Glomerular visceral epithelial cell (primary cell): ENCODE results near the gene DNAJC18.

Experiments used
- DNase-seq: peaks from one replicate; pipeline ENCODE4 v3.0.0-alpha.2; 2016; ENCODE audit errors: extremely low spot score

Gene DNAJC18

DNA sequence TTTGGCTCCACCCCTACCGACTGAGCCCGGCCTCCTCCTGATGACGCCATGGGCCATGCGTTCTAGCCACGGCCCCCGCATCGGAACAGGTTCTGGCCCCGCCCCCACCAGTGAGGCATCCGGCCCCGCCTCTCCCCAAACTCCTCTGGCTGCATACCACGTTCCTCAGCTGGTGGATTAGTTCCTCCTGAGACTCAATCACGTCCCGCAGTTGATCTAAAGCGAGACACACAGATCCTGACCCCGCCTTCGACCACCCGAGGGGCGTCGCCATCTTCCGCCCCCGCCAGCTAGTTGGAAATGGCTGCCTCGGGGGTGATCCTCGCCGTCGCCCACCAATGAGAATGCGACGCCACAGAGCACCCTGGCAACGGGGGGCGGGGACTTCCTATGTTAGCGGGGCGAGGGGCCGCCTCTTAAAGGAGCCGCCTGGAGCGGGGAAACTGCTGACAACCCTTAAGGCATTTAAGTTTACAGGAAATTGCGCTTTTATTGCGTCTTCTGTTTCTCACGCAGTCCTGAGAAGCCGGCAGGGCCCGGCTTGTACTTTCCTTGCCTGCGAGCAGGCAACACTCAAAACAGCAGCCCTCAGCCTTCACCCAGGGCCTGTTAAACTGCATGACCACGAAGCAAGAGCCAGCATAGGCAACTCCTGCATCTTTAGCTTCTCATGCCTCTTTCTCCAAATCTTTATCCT, 35.4 kb downstream of the DNAJC18 start, which contains the start of gene SPATA24:
Gene SPATA24, minus strand, starts transcription at position 303 of the 697 bp plus-strand sequence. Its CDS starts 29 bp downstream, at position 274.
- peak; percentile 97 for DNase-seq

DNA sequence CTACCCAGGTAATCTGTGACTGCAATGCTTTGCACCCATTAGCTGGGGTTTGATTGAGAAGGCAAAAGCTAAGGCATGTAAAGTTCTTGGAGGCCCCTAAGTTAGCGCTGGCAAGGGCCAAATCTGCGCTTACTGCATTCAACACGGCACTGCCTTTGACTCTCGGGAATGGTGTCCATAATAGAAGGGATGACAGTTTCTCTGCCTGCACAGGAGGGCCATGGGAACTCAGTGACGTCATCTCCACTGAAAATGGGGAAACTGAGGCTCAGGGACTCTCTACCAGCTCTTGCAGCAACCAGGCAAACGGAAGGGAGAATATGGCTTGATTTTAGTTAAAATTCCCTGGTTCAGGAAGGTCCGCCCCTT, 35.9 kb downstream of the DNAJC18 start:
- DNase-seq = no peak

DNA sequence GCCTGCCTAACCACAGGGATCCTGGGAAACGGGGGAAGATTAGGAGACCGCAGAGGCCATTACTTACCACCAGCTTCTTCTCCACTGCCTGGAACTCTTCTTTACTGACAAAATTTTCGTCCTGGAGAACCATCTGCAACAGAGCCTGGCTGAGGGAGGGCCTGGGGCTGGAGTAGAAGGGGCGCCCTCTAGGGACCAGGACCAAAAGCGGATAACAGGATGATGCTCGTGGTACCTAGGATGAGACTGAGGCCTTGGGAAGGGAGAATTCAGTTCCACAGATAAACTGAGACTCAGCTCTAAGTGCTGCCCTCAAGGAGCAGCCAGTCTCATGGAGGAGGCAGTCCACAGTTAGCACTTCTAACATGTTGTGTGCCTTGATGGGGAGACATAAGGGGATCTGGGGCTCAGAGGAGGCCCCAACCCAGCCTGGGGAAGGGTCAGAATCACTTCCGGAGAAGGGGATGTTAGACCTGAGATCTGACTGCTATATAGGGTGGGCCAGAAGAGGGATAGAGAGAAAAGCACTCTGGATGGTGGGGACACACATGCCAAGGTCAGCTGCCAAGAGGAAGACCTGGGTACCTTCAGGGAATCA, 36.7 kb downstream of the DNAJC18 start:
- DNase-seq = peak; percentile 31

DNA sequence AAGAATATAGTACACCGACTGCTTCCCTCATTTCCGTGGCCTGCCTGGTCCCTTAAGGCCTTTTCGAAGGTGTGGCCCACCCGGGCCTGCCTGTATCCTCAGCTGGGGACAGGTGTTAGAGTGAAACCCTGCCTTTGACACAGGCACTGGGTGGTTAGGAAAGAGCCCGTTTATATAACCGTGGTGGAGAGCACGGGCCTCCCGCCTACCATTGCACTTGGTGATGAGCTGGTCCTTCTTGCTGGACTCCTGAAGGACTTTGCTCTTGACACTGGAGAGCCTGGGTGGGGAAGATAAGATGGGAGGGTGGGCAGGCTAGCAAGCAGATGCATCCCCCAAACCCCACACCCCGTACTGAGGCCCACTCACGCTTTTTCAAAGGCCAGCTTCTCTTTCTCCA, 37.8 kb downstream of the DNAJC18 start:
- DNase-seq = no peak

DNA sequence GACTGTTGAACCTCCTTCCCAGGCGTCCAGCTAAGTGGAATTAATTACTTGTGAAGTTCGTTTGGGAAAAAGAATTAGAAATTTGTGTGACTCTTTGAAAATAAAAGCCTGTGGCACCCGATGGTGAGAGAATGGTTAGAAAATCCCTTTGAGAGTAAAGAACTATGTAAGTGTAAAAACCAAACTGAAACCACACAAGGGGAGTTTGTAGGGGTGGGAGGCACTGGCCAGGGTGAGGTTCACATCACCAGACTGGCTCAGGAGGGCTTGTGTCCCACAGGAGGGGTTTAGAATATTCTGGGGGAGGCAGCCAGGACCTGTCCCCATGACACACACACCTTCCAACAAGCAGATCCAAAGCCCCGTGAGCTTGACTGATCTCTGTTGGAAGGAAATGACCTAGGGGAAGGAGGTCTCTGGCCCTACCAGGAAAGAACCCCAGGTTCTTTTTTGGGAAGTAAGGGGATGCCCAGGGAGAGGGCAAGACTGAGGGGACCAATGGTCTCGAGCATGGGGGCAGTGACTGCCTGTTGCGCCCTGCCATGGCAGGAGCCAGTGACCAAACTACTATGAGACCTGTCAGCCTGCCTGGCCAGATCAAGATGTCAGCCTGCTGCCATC, 39.7 kb downstream of the DNAJC18 start:
- no peak for DNase-seq

DNA sequence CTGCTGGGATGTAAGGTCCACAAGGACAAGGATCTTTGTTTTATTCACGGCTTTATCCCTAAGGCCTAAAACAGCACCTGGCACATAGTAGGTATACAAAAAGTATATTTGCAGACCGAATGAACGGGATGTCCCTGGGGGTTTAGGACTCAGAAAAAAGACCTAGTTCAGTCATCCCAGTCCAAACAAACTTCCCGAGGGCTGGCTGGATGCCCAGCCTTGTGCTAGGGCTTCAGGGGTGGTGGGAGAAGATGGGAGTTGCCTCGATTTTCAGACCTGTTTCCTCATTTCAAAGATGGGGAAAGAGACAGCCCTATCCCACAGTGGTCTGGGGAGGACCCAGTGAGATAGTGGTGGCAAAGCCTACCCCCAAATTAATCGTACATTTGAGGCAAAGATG, 41.4 kb downstream of the DNAJC18 start:
- no peak for DNase-seq

- DNase-seq = no peak
These were observed 42.6 kb downstream of the DNAJC18 start for GRCh38 chr5:139396691-139397090.

DNA sequence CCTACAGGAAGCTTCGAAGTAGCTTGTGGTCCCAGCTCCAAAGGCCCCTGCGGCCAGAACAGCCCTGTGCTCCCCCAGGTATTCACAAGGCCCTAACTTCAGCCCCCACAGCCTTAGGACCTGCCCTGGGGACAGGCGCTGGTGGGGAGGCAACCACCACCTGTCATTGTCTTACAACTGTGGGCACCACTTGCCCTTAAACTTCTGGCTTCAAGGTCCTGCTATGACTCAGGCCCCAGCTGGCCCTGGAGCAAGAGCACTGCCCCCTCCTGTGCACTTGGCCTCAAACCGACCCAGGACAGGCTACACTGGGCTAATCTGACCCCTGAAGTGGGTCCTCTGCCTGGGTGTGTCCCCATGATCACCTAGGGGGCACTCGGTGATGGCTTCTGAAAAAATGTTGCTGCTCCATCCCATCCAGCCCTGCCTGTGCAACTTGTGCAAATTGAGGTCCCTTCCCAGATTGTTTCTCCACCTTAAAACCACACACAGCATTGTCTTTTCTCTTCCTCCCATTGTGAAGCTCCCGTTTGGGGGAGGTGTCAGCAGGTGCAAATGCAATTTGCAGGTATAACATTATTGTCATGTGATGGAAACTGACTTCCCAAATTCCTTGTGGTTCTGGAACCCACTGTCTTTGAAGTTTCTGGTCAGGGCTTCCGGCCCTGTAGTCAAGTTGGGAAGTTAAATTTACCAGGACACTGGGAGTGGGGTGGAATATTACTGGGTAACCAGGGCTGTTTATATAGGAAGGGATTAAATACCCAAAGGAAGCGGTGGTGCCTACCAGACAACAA, 43.3 kb downstream of the DNAJC18 start:
- peak; percentile 32 for DNase-seq

DNA sequence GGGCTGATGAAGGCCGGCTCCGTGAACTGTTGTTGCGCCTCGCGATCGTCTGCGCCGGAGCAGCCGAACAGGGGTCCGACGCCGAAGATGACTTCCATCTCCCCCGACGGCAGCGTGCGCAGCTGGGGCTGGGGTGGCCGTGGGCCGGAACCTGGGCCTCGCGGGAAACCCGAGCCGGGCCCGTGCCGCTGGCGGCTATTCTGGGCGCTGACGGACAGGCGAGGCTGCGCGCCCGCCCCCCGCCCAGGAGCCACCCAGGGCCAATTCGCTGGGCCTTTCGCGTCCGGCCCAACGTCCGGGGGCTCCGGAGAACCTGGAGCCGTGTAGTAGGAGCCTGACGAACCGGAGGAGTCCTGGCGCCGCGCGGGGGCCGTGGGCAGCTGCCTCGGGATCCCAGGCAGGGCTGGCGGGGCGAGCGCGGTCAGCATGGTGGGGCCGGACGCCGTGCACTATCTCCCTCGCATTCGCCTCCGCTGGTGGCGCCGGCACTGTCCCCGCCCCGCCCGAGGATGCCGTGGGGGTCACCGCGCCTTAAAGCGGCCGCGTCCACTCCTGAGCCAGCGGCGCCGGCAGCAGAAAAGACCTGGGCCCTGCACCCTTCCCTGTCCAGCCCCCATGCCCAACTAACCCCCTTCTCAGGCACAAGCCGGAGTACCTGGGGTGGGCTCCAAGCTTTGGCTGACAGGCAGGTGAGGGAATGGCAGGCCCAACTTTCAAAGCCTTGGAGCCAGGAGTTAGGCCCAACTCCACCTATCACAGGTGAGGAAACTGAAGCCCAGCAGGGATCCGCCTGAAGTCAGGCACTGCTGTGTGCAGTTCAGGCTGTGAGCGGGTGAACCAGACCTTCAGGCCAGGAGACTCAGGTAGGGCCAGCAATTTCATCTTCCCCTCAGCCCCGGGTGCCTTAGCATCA, 44.4 kb downstream of the DNAJC18 start, which contains the start of gene PROB1:
Gene PROB1, minus strand, starts transcription at position 451 of the 913 bp plus-strand sequence. Its CDS starts 23 bp downstream, at position 428.
- no peak for DNase-seq

GRCh38 chr5:139394123-139394653, 45.1 kb downstream of the DNAJC18 start:
- no peak for DNase-seq

DNA sequence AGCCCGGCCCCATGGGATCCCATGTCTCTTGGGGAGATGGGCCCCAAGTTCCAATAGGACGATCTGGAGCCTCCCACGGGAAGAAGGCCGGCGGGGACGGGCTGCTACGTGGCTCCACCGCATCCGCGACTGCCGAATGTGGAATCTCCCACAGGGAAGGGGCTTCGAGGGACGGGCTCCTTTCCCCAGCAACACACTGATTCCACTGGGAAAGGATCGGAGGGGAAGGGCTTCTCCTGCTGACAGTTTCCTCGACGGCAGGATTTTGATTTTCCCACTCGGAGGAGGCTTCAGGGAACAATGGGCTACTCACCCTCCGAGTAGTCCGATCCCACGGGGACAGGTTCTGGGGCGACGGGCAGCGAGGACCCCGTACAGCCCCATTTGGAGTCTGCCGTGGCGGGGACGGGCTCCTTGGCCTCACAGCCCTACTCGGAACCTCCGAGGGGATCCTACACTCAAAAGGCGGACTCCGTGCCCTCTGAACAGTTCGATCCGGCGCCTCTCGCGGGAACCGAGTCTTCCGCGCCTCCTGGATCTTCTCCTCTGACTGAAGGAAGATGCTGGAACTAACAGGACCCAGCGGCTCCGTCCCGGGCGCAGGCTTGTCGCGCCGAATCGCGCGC, 45.7 kb downstream of the DNAJC18 start:
- no peak for DNase-seq

DNA sequence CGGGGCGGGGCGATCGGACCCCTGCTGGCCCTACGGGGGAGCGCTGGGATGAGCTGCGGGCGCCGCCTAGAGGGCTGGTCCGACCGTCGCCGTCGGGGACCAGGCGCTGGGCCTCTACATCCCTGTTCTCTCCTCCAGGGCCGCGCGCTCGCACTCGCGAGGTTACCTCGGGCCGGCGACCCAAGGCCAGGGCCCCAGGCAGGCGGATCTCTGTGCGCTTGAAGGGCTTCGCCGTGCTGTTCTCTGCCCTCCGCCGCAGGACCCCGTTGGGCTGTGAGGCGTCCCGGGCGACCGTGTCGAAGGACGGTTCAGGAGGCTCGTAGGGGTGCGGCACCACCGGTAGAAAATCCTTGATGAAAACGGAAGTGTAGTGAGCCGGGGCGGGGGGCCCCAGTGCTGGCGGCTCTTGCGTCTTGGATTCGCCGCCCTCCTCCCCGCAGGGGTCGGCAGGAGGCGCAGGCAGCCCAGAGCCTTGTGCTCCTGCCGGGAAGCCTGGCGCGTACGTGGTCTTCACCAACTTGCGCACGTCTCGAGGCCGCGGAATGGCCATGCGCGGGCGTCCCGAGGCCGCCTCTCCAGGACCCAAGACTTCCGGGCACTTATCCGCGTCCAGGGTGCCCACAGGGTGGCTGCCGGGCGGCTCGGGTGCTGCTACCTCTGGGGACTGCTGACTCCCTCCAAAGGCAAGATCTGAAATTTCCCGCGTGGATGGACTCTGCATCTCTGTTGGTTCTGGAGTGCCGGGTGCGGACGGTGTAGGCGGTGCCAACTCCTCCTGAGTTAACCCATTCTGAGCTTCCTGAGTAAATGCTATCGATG, 46.4 kb downstream of the DNAJC18 start:
- DNase-seq = no peak

DNA sequence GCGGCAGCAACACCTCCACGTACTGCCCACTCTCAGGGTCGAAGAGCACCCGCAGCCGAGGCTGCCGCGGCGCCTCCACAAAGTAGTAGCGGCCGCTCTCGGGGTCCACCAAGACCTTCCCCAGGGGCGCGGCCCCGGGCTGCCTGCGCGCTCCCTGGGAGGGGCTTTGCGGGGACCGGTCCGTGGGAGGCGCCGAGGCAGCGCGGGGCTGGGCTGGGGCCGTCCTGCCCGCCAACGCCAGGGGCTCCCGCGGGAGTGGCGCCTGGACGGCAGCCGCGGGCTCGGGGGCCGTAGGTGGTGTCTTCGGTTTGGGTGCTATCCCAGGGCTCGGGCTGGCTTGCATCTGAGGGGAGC, 47.0 kb downstream of the DNAJC18 start:
- no peak for DNase-seq

GRCh38 chr5:139391570-139392323, 47.6 kb downstream of the DNAJC18 start:
- no peak for DNase-seq

DNA sequence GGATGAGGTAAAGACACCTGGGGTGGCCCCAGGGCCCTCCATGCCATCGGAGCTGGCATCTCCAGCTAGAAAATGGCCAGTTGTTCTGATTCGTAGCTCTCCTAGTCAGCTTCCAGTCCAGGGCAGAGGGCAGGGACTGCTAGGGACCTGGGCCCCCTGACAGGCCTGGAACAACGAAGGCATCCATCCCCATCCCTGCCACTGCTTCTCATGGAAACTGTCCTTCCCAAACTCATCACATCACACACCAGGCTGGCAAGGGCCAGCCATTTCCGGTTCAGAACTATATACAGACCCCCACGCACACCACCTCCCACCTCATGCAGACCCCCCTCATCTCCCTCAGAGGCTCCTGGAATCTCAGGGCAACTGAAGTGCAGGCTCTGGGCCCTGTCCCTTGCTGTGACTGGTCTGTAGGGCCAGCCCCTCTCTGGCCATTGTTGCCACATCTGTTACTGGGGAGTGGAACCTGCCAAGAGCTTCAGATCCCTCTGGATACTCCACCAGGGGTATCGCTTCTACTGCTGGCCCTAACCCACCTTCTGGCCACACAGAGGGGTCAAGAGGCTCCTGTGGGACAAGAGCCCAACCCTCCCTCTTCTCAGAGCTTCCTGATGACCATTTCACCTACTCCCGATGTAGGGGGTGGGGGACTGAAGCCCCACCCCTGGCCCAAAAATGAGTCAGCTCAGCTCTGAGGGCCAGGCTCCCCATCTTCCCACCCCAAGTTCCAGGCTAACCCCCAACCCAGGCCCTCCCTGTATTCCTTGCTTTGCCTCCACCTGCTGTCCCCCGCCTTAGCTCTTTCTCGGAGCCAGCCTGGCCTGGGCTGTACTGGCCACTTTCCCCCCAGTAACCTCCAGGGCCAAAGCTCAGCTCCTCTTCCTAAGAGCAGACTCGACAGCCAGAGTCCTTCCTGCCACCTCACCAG, 48.4 kb downstream of the DNAJC18 start:
- no peak for DNase-seq

- DNase-seq = no peak
These were observed 49.4 kb downstream of the DNAJC18 start, which contains the start of gene MZB1 for GRCh38 chr5:139389701-139390638. Gene MZB1 (minus strand): TSS chr5:139389913. CDS start chr5:139389856, 57 bp downstream.
